ENCODE results near the gene PFN3.

PFN3 gene

GRCh38 chr5:177354256-177354655 is 46.2 kb downstream of the PFN3 start:
- Histone ChIP-seq H3K36me3 (ENCODE audit: control insufficient read depth in 5 of 5, insufficient read depth in 5 of 5, low read length in 5 of 5) (peaks cover 0 to 7% (median under 1%) of the 10 kb centered on the region in 5 donors), H3K27ac (ENCODE audit: low read depth, low read length) (no peak overlapping the region), H3K4me3 (ENCODE audit: low read depth in 1 of 5, low read length in 5 of 5) (no peak overlapping the region), H3K9me3 (ENCODE audit: control insufficient read depth in 5 of 5, low read length in 5 of 5) (peaks cover 0 to 3% (median 0%) of the 10 kb centered on the region in 5 donors), H3K4me1 (ENCODE audit: control insufficient read depth in 5 of 5, insufficient read depth in 5 of 5, low read length in 5 of 5) (peaks cover 7 to 58% (median 41%) of the 10 kb centered on the region in 5 donors), H3K27me3 (ENCODE audit: control insufficient read depth in 5 of 5, insufficient read depth in 4 of 5, low read length in 5 of 5) (peaks cover 0 to 11% (median 6%) of the 10 kb centered on the region in 5 donors), H3K9ac (ENCODE audit: low read length in 5 of 5) (no peak overlapping the region)

DNA sequence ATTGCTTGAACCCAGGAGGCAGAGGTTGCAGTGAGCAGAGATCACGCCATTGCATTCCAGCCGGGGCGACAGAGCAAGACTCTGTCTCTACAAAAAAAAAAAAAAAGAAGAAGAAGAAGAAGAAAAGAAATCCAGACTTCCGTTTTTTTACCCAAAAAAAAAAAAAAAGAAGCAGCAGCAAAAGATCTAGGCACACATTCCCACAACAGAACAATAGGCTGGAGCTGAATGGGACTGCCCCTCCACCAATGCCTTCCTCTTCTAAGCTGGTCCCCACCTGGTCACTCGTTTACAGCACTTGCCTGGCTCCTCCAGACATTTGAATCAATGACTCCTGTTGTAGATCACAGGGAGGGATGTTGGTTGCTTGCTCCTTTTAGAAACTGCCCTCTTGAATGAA is 47.4 kb downstream of the PFN3 start:
- H3K36me3 ChIP-seq (ENCODE audit: control insufficient read depth in 5 of 5, insufficient read depth in 5 of 5, low read length in 5 of 5), result peaks cover 0 to 10% (median 2%) of the 10 kb centered on the region in 5 donors
- peaks cover 0 to 6% (median under 1%) of the 10 kb centered on the region in 5 donors for H3K27me3 ChIP-seq (ENCODE audit: control insufficient read depth in 5 of 5, insufficient read depth in 4 of 5, low read length in 5 of 5)
- peaks cover 10 to 52% (median 40%) of the 10 kb centered on the region in 5 donors for H3K4me1 ChIP-seq (ENCODE audit: control insufficient read depth in 5 of 5, insufficient read depth in 5 of 5, low read length in 5 of 5)
- no peak overlapping the region for H3K27ac ChIP-seq (ENCODE audit: low read depth, low read length)
- H3K9ac ChIP-seq (ENCODE audit: low read length in 5 of 5), result no peak overlapping the region
- peaks cover 0 to 3% (median 0%) of the 10 kb centered on the region in 5 donors for H3K9me3 ChIP-seq (ENCODE audit: control insufficient read depth in 5 of 5, low read length in 5 of 5)
- H3K4me3 ChIP-seq (ENCODE audit: low read depth in 1 of 5, low read length in 5 of 5), result no peak overlapping the region

GRCh38 chr5:177351392-177352329 is 48.8 kb downstream of the PFN3 start, which contains the start of gene LMAN2:
Gene LMAN2 (minus strand): TSS chr5:177351668. CDS start chr5:177351647, 21 bp downstream.
- H3K36me3 ChIP-seq (ENCODE audit: control insufficient read depth in 5 of 5, insufficient read depth in 5 of 5, low read length in 5 of 5), result peaks cover 0 to 17% (median 10%) of the 10 kb centered on the region in 5 donors
- peak within 1 kb of the TSS; percentile 88 to 100 (median 100) for H3K4me3 ChIP-seq (ENCODE audit: low read depth in 1 of 5, low read length in 5 of 5)
- H3K27me3 ChIP-seq (ENCODE audit: control insufficient read depth in 5 of 5, insufficient read depth in 4 of 5, low read length in 5 of 5), result no peaks in the 10 kb centered on the region
- H3K27ac ChIP-seq (ENCODE audit: low read depth, low read length), result peak within 1 kb of the TSS; percentile 92
- peaks cover 12 to 37% (median 30%) of the 10 kb centered on the region in 5 donors for H3K4me1 ChIP-seq (ENCODE audit: control insufficient read depth in 5 of 5, insufficient read depth in 5 of 5, low read length in 5 of 5)
- H3K9me3 ChIP-seq (ENCODE audit: control insufficient read depth in 5 of 5, low read length in 5 of 5), result peaks cover 0 to 3% (median 0%) of the 10 kb centered on the region in 5 donors
- peak within 1 kb of the TSS; percentile 95 to 100 (median 99) for H3K9ac ChIP-seq (ENCODE audit: low read length in 5 of 5)

GRCh38 chr5:177350776-177351391 is 49.6 kb downstream of the PFN3 start:
- H3K4me3 ChIP-seq (ENCODE audit: low read depth in 1 of 5, low read length in 5 of 5), result peak overlapping the region; percentile 88 to 100 (median 100)
- no peaks in the 10 kb centered on the region for H3K27me3 ChIP-seq (ENCODE audit: control insufficient read depth in 5 of 5, insufficient read depth in 4 of 5, low read length in 5 of 5)
- peaks cover 4 to 20% (median 10%) of the 10 kb centered on the region in 5 donors for H3K36me3 ChIP-seq (ENCODE audit: control insufficient read depth in 5 of 5, insufficient read depth in 5 of 5, low read length in 5 of 5)
- H3K4me1 ChIP-seq (ENCODE audit: control insufficient read depth in 5 of 5, insufficient read depth in 5 of 5, low read length in 5 of 5), result peaks cover 12 to 34% (median 30%) of the 10 kb centered on the region in 5 donors
- peak overlapping the region; percentile 92 for H3K27ac ChIP-seq (ENCODE audit: low read depth, low read length)
- peak overlapping the region; percentile 95 to 100 (median 99) for H3K9ac ChIP-seq (ENCODE audit: low read length in 5 of 5)
- H3K9me3 ChIP-seq (ENCODE audit: control insufficient read depth in 5 of 5, low read length in 5 of 5), result peaks cover 0 to 3% (median 0%) of the 10 kb centered on the region in 5 donors
